Ishikawa (cell line): ENCODE data around the gene OXA1L.

Experiments used
- CEBPB ChIP-seq: IDR thresholded peaks from 2 replicates; pipeline ENCODE4 v1.6.1; 2012
- CREB1 ChIP-seq: IDR thresholded peaks from 2 replicates; pipeline ENCODE4 v1.6.1; 2012; ENCODE audit warnings: low read depth
- EGR1 ChIP-seq: IDR thresholded peaks from 2 replicates; pipeline ENCODE4 v1.6.1; 2012
- EP300 ChIP-seq: IDR thresholded peaks from 2 replicates; pipeline ENCODE4 v1.6.1; 2012; ENCODE audit warnings: borderline replicate concordance
- FOXM1 ChIP-seq: IDR thresholded peaks from 2 replicates; pipeline ENCODE4 v1.6.1; 2012; ENCODE audit warnings: low read depth, borderline replicate concordance
- NFIC ChIP-seq: IDR thresholded peaks from 2 replicates; pipeline ENCODE4 v1.6.1; 2012
- RAD21 ChIP-seq: IDR thresholded peaks from 2 replicates; pipeline ENCODE4 v1.6.1; 2012; ENCODE audit warnings: low read depth
- TAF1 ChIP-seq: IDR thresholded peaks from 2 replicates; pipeline ENCODE4 v1.6.1; 2012; ENCODE audit warnings: low read depth, mild to moderate bottlenecking
- TCF12 ChIP-seq: IDR thresholded peaks from 2 replicates; pipeline ENCODE4 v1.6.1; 2012; ENCODE audit warnings: low read depth
- TEAD4 ChIP-seq: IDR thresholded peaks from 2 replicates; pipeline ENCODE4 v1.6.1; 2012
- YY1 ChIP-seq: IDR thresholded peaks from 2 replicates; pipeline ENCODE4 v1.6.1; 2012; ENCODE audit warnings: low read depth
- ZBTB7A ChIP-seq: IDR thresholded peaks from 2 replicates; pipeline ENCODE4 v1.6.1; 2012; ENCODE audit warnings: low read depth
- TF ChIP-seq, protein P1 (sequence below): IDR thresholded peaks from 2 replicates; pipeline ENCODE4 v1.6.1; 2012
- TF ChIP-seq, protein P2 (sequence below): IDR thresholded peaks from 2 replicates; pipeline ENCODE4 v1.6.1; 2012
- TF ChIP-seq, protein P3 (sequence below): IDR thresholded peaks from 2 replicates; pipeline ENCODE4 v1.6.1; 2012; ENCODE audit warnings: low read depth, mild to moderate bottlenecking

OXA1L gene

DNA sequence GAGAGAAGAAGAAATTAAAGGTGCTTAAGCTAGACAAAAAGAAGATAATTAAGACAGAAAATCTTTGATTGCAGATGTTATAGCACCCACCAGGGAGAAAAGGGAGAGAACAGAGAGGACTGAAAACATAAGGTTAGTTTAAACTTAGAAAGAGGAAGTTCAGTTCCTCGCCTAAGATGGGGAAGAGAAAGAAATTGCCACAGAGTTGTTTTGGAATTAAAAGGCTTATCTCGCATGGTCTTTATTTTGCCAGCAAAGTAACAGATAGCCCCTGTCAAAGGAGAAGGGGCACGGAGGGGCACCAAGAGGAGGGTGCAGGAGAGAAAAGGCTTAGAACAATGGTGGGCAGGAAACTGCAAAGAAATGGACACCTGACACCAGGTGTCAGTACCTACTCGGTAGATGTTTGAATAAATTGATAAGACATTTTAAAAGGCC, 17.8 kb upstream of the OXA1L start:
- TF ChIP-seq, protein P1, sequence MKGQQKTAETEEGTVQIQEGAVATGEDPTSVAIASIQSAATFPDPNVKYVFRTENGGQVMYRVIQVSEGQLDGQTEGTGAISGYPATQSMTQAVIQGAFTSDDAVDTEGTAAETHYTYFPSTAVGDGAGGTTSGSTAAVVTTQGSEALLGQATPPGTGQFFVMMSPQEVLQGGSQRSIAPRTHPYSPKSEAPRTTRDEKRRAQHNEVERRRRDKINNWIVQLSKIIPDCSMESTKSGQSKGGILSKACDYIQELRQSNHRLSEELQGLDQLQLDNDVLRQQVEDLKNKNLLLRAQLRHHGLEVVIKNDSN: no peak
- 0 out of 2 replicates have a peak, but pooled peaks have one; percentile 10 for TF ChIP-seq RAD21
- no peak for TF ChIP-seq TCF12
- no peak for TF ChIP-seq NFIC

DNA sequence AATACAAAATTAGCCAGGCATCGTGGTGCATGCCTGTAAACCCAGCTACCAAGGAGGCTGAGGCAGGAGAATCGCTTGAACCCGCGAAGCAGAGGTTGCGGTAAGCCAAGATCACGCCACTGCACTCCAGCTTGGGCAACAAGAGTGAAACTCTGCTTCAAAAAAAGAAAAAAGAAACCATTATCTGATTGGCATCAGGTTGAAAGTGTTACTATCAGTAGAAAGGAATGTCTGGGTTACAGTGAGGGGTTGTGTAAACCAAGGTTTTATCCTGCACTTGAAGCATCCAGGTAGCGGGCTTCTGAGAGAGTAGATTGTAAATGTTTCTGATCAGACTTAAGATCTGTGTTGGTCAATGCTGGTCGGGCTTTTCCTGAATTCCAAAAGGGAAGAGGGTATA, 14.1 kb upstream of the OXA1L start:
- TF ChIP-seq, protein P1: no peak
- TF ChIP-seq, protein P2, sequence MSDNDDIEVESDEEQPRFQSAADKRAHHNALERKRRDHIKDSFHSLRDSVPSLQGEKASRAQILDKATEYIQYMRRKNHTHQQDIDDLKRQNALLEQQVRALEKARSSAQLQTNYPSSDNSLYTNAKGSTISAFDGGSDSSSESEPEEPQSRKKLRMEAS: no peak
- TF ChIP-seq EGR1: no peak
- no peak for TF ChIP-seq YY1
- no peak for TF ChIP-seq TCF12

DNA sequence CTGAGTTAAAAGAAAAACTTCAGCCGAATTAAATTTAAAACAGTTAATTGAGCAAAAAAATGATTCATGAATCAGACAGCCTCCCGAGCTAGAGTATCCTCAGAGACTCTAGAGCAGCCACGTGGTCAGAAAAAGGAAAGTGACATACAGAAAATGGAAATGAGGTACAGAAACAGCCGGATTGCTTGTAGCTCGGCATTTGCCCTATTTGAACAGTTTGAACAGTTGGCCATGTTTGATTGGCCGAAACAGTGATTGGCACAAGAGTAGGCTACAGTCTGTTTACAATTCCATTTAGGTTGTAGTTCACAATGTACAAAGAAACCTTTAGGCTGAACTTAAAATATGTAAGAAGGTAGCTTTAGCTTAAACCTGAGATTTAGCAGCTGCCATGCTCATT, 12.9 kb upstream of the OXA1L start:
- TF ChIP-seq, protein P1: no peak
- TF ChIP-seq, protein P3, sequence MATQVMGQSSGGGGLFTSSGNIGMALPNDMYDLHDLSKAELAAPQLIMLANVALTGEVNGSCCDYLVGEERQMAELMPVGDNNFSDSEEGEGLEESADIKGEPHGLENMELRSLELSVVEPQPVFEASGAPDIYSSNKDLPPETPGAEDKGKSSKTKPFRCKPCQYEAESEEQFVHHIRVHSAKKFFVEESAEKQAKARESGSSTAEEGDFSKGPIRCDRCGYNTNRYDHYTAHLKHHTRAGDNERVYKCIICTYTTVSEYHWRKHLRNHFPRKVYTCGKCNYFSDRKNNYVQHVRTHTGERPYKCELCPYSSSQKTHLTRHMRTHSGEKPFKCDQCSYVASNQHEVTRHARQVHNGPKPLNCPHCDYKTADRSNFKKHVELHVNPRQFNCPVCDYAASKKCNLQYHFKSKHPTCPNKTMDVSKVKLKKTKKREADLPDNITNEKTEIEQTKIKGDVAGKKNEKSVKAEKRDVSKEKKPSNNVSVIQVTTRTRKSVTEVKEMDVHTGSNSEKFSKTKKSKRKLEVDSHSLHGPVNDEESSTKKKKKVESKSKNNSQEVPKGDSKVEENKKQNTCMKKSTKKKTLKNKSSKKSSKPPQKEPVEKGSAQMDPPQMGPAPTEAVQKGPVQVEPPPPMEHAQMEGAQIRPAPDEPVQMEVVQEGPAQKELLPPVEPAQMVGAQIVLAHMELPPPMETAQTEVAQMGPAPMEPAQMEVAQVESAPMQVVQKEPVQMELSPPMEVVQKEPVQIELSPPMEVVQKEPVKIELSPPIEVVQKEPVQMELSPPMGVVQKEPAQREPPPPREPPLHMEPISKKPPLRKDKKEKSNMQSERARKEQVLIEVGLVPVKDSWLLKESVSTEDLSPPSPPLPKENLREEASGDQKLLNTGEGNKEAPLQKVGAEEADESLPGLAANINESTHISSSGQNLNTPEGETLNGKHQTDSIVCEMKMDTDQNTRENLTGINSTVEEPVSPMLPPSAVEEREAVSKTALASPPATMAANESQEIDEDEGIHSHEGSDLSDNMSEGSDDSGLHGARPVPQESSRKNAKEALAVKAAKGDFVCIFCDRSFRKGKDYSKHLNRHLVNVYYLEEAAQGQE: no peak
- no peak for TF ChIP-seq RAD21
- TF ChIP-seq YY1: no peak
- no peak for TF ChIP-seq TCF12
- TF ChIP-seq TAF1: no peak
- no peak for TF ChIP-seq ZBTB7A
- TF ChIP-seq NFIC: no peak
- no peak for TF ChIP-seq TEAD4
- TF ChIP-seq FOXM1: no peak
- no peak for TF ChIP-seq EGR1
- TF ChIP-seq, protein P2: no peak
- no peak for TF ChIP-seq CEBPB
- no peak for TF ChIP-seq CREB1
- no peak for TF ChIP-seq EP300

DNA sequence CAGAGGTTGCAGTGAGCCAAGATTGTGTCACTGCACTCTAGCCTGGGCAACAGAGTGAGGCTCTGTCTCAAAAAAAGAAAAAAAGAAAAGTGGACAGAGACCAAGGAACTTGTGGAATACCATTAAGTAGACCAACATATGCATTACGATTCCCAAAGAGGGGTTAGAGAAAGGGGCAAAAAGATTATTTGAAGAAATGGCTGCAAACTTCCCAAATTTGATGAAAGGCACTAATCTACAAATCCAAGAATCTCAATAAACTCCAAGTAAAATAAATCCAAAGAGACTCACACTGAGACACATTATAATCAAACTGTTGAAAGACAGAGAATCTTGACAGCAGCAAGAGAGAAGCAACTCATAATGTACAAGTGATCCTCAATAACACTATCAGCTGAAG, 4.8 kb upstream of the OXA1L start:
- TF ChIP-seq FOXM1: no peak
- TF ChIP-seq TEAD4: no peak
- no peak for TF ChIP-seq CEBPB
- no peak for TF ChIP-seq EGR1
- TF ChIP-seq, protein P1: no peak
- TF ChIP-seq EP300: no peak
- TF ChIP-seq, protein P2: no peak
- no peak for TF ChIP-seq TAF1
- no peak for TF ChIP-seq RAD21
- TF ChIP-seq, protein P3: no peak
- no peak for TF ChIP-seq NFIC
- TF ChIP-seq YY1: no peak
- no peak for TF ChIP-seq CREB1
- TF ChIP-seq TCF12: no peak
- no peak for TF ChIP-seq ZBTB7A

DNA sequence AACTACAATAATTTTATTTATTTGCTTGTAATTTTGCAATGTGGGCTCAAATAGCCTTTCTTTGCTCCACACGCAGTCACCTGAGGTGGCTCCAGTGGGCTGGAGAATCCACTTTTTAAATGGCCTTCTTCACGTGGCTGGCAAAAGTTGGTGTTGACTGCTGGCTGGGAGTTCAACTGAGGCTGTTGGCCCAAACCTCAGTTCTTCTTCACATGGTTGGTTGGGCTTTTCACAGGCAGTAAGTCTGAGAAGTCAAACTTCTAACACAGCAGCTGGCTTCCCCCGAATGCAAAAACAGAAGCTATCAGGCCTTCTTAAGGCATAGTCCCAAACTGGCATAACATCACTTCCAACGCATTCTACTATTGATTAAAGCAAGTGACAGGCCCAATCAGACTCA, 2.1 kb upstream of the OXA1L start:
- TF ChIP-seq, protein P2: no peak
- TF ChIP-seq, protein P1: no peak
- TF ChIP-seq ZBTB7A: no peak
- no peak for TF ChIP-seq TCF12
- no peak for TF ChIP-seq EGR1
- no peak for TF ChIP-seq NFIC
- no peak for TF ChIP-seq YY1
- no peak for TF ChIP-seq RAD21
